NCI-H446 (cell line): ENCODE results near the gene CACNA1C.

Experiments used
- DNase-seq, 2 experiments: peaks; one replicate each; lab custom pipeline; 2025; lab: John Stamatoyannopoulos, UW

CACNA1C gene

DNA sequence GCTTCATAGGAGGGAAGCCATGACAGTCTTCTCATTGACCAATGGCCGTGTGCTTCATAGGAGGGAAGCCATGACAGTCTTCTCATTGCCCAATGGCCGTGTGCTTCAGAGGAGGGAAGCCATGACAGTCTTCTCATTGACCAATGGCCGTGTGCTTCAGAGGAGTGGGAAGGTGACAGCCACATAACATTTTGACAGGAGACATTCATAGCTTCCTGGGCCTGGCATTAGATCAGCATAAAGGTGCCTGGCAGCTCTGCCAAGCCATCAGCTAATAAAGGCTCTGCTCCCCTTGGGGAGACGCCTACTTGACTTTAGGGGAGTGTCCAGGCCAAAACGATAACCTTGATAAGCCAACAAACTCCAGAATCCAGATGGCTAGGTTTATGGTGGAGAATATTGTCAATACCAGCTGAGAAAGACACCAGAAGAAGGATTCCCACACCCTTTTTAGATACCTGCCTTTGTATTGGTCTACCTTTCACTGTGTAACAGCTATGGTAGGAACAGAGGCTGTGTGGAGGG, 468.0 kb downstream of the CACNA1C start:
- DNase-seq = no peak

DNA sequence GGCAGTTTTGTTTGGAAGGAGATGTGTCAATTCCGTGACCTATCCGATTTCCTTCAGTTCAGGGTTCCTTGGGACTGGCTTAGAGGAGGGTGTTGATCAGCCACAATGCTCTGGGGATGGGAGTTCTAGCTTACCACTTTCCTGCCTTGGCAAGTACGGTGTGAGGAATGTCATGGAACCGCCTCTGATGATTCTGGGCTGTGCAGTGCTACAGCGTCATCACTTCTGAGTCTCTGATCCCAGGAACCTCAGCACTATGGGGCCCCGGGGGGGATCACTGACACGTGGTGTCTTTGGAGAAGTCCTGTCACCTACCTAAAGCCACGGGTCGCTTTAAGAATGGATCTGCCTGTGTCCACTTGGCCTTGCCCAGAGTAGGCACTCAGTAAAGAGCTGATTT, 470.5 kb downstream of the CACNA1C start:
- no peak for DNase-seq

DNA sequence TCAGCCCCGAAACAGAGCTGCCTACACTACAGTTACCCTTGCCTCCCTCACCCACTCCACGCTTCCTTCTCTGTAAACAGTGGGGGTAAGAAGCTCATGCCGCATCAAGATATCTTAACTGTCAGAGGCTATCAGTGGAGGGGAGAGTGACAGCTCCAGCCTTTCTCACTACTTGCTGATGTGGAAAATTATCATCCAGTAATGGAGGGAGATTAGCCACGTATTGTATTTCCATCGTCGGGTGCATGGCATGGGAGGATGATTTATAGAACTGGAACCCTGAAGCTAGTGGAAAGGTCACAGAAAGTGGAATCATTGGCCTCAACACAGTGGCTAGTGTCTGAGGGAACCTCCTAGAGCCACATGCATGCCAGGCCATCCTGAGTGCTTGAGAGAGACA, 471.1 kb downstream of the CACNA1C start:
- DNase-seq = no peak

- DNase-seq = no peak
Measured at GRCh38 chr12:2526371-2526770, 473.6 kb downstream of the CACNA1C start.

DNA sequence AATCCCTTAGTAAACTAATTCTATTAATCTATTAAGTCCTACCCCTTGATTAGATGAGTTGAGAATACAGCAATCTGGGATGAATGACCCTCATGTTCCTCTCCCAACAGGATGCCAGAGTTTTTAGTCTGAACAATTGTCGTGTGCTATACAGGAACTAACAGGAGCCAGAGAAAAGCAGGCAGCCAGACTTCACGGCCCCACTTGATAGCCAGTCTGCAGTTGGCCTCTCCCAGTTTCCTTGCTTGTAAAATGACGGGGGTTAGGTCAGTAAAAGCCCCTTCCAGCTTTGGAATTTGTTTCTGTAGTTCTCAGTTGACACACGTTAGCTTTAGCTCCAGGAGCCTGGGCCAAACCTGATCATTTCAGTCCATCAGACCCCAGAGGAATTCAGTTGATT, 475.2 kb downstream of the CACNA1C start:
- DNase-seq = no peak

- no peak for DNase-seq
Measured at GRCh38 chr12:2529807-2530206, 477.0 kb downstream of the CACNA1C start.

DNA sequence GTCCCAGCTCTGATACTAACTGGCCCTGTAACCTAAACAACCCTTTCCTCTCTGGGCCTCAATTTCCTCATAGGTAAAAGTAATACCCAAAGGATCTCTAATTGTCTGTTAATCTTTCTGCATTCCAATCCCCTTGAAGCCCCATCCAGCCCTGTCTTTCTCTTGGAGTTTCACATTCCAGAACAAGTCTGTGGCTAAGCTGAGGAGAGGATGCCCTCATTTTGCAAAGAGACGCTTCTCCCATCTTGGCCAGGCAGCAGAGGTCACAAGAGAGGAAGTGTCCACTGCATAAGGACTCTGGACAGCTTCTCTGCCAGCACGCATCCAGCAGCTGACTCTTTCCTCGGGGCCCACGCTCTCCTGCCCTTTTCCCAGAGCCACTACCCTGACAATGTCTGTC, 478.6 kb downstream of the CACNA1C start:
- DNase-seq = no peak

DNA sequence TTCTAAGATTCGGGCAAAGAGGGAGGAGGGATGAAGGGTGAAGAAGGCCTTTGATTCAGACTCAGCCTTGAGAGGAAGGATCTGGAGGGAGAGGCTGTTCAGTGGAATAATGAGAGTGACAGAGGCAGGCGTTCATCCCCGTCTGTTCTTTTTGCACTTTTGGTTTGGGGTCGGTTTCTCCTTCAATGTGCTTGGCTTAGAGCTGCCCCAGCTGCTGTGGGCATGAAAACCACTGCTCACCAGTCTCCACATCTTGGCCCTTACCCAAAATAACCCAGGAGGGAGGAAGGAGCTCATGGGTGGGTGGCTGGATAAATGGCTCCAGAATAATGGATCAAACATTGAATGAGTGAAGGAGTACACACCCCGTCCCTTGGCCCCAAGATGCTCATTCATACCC, 480.2 kb downstream of the CACNA1C start:
- DNase-seq = no peak

DNA sequence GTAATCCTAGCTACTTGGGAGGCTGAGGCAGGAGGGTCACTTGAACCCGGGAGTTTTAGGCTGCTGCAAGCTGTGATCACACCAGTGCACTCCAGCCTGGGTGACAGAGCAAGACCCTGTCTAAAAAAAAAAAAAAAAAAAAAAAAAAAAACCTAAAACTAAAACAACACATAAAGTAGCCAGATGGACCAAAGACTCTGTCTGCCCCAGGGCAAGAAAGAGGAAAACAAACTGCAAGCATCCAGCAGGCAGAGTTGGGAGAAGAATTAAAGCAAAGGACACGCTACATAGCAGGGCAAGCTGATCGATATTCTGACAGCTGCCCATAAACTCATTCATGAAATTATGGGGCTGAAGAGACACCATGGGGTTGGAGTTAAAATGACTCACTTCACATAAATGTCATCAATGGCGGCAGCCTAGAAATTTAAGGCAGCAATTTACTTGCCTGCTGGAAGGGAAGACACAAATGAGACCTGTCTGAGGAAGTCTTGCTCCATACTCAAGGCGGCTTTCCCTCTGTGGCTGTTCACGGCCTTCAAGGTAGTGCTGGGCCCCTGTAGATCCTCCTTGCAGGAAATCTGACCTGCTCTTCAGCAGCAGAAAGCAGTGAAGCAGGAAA, 482.9 kb downstream of the CACNA1C start:
- no peak for DNase-seq

DNA sequence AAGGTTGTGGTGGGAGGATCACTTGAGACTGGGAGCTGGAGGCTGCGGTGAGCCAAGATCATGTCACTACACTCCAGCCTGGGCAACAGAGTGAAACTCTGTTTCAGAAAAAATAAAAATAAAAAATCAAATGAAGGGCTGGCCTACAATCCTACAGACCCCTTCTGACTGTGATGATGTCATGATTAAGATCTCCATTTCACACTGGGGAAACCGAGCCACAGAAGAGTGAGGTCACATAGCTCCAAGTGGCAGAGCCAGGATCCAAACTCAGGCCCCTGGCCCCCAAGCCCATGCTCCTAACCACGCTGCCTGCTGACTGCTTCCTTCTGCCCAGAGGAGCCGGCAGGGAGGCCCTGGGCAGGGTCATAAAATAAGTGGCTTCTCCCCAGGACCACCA, 483.9 kb downstream of the CACNA1C start:
- DNase-seq = no peak

GRCh38 chr12:2537868-2538541, 485.2 kb downstream of the CACNA1C start:
- DNase-seq = no peak

GRCh38 chr12:2539938-2540337, 487.2 kb downstream of the CACNA1C start:
- DNase-seq = no peak

DNA sequence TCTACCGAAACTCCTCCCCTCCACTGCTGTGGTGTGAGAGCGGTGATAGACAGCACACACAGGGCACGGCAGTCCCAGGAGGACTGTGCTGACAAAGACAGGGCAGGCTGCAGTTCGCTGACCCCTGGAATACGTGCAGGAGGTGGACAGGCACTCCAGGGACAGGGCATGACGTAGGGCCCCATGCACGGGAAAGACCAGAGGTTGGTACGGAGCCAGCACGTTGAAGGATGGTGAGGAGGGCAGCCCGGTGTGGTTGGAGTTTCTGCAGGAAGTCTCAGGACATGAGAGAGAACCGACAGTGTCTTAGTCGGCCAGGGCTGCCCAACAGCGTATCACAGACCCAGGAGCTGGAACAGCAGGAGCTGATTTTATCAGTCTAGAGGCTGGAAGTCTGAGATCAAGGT, 487.8 kb downstream of the CACNA1C start:
- DNase-seq = no peak

DNA sequence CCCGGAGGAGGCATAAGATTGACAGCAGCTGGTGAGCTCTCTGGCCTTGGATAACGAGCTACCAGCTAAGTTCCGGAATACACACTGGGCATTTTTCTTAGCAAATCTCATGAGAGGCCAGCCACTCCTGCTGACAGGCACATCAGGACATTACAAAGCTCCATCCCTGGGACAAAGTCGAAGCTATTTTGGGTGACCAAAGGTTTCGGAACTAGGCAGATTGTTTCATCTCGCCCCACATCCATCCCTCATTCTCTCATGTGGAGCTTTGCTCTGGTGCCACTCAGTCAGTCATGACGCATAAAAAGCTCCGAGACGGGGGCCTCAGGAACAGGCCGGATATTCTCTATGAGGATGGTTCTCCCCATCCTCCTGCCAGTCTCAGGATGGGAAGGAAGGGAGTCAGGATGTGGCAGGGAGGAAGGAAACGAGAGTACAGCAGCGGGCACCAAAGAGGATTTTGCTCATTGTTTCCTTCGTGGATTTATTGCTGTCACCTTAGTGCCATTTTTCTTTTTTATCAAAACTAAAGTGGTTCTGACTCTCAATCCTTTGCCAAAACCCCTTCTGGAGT, 488.9 kb downstream of the CACNA1C start:
- no peak for DNase-seq

GRCh38 chr12:2543801-2544200, 491.0 kb downstream of the CACNA1C start:
- DNase-seq = no peak

DNA sequence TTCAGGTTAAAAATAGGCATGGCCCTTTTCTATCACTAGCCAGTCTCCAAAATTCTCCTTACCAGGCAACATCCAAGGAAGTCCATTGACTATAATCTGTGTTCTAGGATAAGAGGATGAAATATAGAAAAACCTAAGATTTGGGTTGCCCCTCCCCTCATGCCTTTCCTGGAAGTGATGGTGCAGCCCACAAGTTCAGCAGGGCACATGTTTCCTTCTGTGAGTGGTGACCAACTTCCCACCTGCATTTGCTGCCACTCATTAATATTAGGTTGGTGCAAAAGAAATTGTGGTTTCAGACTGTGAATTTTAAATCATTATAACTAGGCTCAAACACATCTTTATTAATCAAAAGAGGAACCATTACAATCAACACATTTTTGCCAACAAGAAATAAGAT, 491.4 kb downstream of the CACNA1C start:
- DNase-seq = no peak

- DNase-seq = no peak
Measured at GRCh38 chr12:2547273-2548044, 494.7 kb downstream of the CACNA1C start.

- no peak for DNase-seq
Measured at GRCh38 chr12:2548081-2548480, 495.3 kb downstream of the CACNA1C start.

GRCh38 chr12:2550561-2551411, 498.0 kb downstream of the CACNA1C start:
- DNase-seq = no peak

- no peak for DNase-seq
Measured at GRCh38 chr12:2551412-2551900, 498.7 kb downstream of the CACNA1C start.

DNA sequence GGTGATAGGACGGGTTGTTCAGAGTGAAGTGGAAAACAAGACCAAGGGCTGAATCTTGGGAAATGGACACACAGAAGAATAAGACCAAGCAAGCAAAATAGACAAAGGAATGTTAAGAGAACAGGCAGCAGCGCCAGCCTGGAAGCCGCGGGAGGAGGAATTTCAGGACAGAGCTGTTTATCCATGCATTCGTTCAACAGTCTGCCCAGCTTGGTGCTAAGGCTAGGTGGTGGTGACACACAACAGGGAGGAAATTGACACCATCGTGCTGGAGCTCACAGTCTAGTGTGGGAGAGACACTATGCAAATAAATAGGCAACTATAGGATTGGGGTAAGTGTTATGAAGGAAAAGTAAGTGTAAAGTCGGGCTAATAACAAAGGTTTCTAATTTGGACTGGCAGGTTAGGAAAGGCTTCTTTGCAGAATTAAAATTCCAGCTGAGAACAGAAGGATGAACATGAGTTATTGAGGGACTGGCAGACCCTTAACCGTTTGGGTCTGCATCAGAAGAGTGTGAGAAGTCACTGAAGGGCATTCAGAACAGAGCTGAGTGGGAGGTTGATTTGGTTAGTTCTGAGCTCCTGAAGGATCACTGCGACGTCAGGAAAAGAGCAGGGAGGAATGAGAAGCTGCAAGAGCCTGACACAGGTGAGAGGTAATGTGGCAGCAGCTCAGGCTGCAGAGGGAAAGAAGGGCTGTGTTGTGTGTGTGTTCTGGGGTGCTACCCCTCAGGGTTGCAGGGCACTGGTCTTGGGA, 499.4 kb downstream of the CACNA1C start:
- DNase-seq = no peak
